ENCODE results near the gene SPINK5. TPM values are rescaled to one million over a fixed set of nuclear protein-coding genes. Genes with fewer than 3 reads are reported as not detected.

The SPINK5 gene
- polyA plus RNA-seq, 1 donor from 2014 or later, result 1.8 TPM

DNA sequence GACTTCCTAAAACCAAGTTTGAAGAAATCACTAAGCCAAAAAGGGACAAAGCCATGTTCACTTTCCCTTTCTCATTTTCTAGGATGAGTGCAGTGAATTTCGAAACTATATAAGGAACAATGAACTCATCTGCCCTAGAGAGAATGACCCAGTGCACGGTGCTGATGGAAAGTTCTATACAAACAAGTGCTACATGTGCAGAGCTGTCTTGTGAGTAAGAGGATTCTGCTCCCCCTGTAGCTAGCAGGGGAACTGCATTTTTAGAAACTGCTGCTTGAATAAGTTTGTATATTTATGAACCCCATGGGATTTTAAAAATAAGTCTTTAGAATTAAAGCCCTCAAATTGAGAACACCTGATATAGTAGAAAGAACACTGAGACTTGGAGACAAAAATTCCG is 61.9 kb downstream of the SPINK5 start:
- Histone ChIP-seq H2AFZ (ENCODE audit: low read depth, low read length) (no peak overlapping the region), H3K9me2 (ENCODE audit: insufficient read depth, low read length) (no peaks in the 10 kb centered on the region), H3K4me3 (ENCODE audit: low read length) (no peak overlapping the region), H4K20me1 (ENCODE audit: insufficient read depth) (no peaks in the 10 kb centered on the region), H3K9ac (ENCODE audit: low read length) (no peak overlapping the region), H3K36me3 (ENCODE audit: insufficient read depth, low read length) (no peaks in the 10 kb centered on the region), H3K27me3 (ENCODE audit: insufficient read depth, low read depth, low read length) (no peaks in the 10 kb centered on the region), H3K4me2 (ENCODE audit: low read length) (no peak overlapping the region), H3K9me3 (ENCODE audit: low read length) (no peaks in the 10 kb centered on the region), H3F3A (ENCODE audit: insufficient read depth, low read length, poor library complexity, severe bottlenecking) (no peaks in the 10 kb centered on the region), H3K27ac (ENCODE audit: low read length) (no peak overlapping the region), H3K79me2 (replicated peaks; ENCODE audit: insufficient read depth, low read length) (no peaks in the 10 kb centered on the region)
- TF ChIP-seq RAD21 (conservative IDR thresholded peaks at IDR 0.05), result no peak
- TF ChIP-seq MXI1 (conservative IDR thresholded peaks at IDR 0.05; ENCODE audit: poor library complexity, severe bottlenecking), result no peak
- TF ChIP-seq POLR2AphosphoS5 (IDR thresholded peaks at IDR 0.05), result no peak

DNA sequence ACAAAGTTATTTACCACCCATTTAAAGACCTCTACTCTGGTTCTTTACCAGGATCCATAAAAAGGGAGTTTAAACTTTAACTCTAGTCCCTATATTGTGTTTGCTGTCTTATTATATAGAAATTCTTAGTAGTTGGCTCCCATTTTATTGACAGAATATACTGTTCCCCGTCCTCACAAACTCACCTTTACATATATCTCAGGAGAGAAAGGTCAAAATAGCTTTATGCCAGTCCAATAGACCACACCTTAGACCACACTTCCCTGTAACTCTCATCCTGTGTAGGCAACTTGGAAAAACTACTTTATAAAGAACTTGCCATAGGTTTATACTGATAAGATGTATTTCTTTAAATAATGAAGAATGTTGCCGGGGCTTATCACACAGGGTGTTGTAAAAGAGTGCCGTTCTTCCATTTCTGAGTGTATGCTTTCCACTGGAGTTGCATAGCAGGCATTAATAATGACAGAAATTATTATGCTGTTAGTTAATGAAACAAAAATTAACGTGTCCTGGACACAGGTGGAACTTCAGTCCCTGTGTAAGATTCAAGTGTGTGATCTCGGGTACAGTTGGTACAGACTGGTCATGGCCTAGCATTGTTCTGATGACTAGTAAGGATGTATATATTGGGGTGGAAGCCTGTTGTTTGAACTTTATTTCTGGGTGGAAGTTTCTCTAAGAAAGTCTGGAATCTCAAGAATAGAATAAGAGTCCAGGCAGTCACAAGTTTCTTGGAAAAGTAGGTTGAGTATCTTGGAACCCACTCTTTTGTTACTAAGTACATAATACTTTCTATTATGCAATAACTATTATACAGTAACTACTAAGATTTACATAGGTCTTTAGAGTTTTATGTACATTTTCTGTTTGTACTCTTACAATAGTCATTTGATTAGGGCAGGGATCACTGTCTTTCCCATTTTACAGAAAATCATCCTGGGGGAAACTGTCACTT is 71.6 kb downstream of the SPINK5 start:
- Histone ChIP-seq H3K27me3 (ENCODE audit: insufficient read depth, low read depth, low read length) (no peaks in the 10 kb centered on the region), H2AFZ (ENCODE audit: low read depth, low read length) (no peak overlapping the region), H4K20me1 (ENCODE audit: insufficient read depth) (no peaks in the 10 kb centered on the region), H3K36me3 (ENCODE audit: insufficient read depth, low read length) (no peaks in the 10 kb centered on the region), H3K27ac (ENCODE audit: low read length) (no peak overlapping the region), H3K79me2 (replicated peaks; ENCODE audit: insufficient read depth, low read length) (no peaks in the 10 kb centered on the region), H3K9ac (ENCODE audit: low read length) (no peak overlapping the region), H3K9me3 (ENCODE audit: low read length) (no peaks in the 10 kb centered on the region), H3K4me3 (ENCODE audit: low read length) (no peak overlapping the region), H3K4me2 (ENCODE audit: low read length) (no peak overlapping the region), H3K9me2 (ENCODE audit: insufficient read depth, low read length) (no peaks in the 10 kb centered on the region), H3F3A (ENCODE audit: insufficient read depth, low read length, poor library complexity, severe bottlenecking) (no peaks in the 10 kb centered on the region)
- TF ChIP-seq SMC3 (conservative IDR thresholded peaks at IDR 0.05; ENCODE audit: poor library complexity), result no peak

DNA sequence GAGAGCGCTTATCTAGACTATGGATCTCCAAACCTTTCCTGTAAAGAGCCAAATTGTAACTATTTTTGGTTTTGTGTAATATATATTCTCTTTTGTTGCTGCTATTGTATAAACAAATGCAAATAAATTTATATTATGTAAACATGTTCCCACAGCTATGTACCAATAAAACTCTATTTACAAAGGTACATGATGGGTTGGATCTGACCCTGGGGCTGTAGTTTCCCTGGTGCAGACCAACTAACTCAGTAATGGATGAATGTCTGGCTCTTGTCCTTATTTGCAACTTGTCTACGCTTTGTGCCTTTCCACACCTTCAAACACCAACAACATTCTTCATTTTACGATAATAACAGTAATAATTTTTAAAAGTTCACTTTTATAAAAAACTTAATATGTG is 77.1 kb downstream of the SPINK5 start:
- Histone ChIP-seq H3F3A (ENCODE audit: insufficient read depth, low read length, poor library complexity, severe bottlenecking) (no peaks in the 10 kb centered on the region), H3K9me3 (ENCODE audit: low read length) (no peaks in the 10 kb centered on the region), H3K4me2 (ENCODE audit: low read length) (no peak overlapping the region), H3K27me3 (ENCODE audit: insufficient read depth, low read depth, low read length) (no peaks in the 10 kb centered on the region), H2AFZ (ENCODE audit: low read depth, low read length) (no peak overlapping the region), H3K79me2 (replicated peaks; ENCODE audit: insufficient read depth, low read length) (no peaks in the 10 kb centered on the region), H3K9me2 (ENCODE audit: insufficient read depth, low read length) (no peaks in the 10 kb centered on the region), H3K4me3 (ENCODE audit: low read length) (no peak overlapping the region), H3K9ac (ENCODE audit: low read length) (no peak overlapping the region), H3K27ac (ENCODE audit: low read length) (no peak overlapping the region), H4K20me1 (ENCODE audit: insufficient read depth) (no peaks in the 10 kb centered on the region), H3K36me3 (ENCODE audit: insufficient read depth, low read length) (no peaks in the 10 kb centered on the region)
- no peak for TF ChIP-seq SMC3 (conservative IDR thresholded peaks at IDR 0.05; ENCODE audit: poor library complexity)
- TF ChIP-seq EZH2 (IDR thresholded peaks at IDR 0.05; ENCODE audit: borderline replicate concordance, insufficient read depth, low read length, poor library complexity, severe bottlenecking), result no peak
- TF ChIP-seq POLR2AphosphoS5 (IDR thresholded peaks at IDR 0.05), result no peak
- no peak for TF ChIP-seq EP300 (conservative IDR thresholded peaks at IDR 0.05; ENCODE audit: poor library complexity, severe bottlenecking)
- TF ChIP-seq TAF1 (IDR thresholded peaks at IDR 0.05; ENCODE audit: low read depth), result no peak
- TF ChIP-seq, protein P1, sequence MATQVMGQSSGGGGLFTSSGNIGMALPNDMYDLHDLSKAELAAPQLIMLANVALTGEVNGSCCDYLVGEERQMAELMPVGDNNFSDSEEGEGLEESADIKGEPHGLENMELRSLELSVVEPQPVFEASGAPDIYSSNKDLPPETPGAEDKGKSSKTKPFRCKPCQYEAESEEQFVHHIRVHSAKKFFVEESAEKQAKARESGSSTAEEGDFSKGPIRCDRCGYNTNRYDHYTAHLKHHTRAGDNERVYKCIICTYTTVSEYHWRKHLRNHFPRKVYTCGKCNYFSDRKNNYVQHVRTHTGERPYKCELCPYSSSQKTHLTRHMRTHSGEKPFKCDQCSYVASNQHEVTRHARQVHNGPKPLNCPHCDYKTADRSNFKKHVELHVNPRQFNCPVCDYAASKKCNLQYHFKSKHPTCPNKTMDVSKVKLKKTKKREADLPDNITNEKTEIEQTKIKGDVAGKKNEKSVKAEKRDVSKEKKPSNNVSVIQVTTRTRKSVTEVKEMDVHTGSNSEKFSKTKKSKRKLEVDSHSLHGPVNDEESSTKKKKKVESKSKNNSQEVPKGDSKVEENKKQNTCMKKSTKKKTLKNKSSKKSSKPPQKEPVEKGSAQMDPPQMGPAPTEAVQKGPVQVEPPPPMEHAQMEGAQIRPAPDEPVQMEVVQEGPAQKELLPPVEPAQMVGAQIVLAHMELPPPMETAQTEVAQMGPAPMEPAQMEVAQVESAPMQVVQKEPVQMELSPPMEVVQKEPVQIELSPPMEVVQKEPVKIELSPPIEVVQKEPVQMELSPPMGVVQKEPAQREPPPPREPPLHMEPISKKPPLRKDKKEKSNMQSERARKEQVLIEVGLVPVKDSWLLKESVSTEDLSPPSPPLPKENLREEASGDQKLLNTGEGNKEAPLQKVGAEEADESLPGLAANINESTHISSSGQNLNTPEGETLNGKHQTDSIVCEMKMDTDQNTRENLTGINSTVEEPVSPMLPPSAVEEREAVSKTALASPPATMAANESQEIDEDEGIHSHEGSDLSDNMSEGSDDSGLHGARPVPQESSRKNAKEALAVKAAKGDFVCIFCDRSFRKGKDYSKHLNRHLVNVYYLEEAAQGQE (IDR thresholded peaks at IDR 0.05; ENCODE audit: borderline replicate concordance), result no peak
- TF ChIP-seq MXI1 (conservative IDR thresholded peaks at IDR 0.05; ENCODE audit: poor library complexity, severe bottlenecking), result no peak
- TF ChIP-seq, protein P2, sequence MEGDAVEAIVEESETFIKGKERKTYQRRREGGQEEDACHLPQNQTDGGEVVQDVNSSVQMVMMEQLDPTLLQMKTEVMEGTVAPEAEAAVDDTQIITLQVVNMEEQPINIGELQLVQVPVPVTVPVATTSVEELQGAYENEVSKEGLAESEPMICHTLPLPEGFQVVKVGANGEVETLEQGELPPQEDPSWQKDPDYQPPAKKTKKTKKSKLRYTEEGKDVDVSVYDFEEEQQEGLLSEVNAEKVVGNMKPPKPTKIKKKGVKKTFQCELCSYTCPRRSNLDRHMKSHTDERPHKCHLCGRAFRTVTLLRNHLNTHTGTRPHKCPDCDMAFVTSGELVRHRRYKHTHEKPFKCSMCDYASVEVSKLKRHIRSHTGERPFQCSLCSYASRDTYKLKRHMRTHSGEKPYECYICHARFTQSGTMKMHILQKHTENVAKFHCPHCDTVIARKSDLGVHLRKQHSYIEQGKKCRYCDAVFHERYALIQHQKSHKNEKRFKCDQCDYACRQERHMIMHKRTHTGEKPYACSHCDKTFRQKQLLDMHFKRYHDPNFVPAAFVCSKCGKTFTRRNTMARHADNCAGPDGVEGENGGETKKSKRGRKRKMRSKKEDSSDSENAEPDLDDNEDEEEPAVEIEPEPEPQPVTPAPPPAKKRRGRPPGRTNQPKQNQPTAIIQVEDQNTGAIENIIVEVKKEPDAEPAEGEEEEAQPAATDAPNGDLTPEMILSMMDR (IDR thresholded peaks at IDR 0.05; ENCODE audit: poor library complexity, severe bottlenecking), result no peak
- no peak for TF ChIP-seq RAD21 (conservative IDR thresholded peaks at IDR 0.05)

Measured in neural cell (in vitro differentiated cells).